GM12872 (cell line): ENCODE measurements around the gene PARVG.

Experiments used
- CTCF ChIP-seq: IDR thresholded peaks from 3 replicates; pipeline ENCODE4 v1.5.1; 2011; ENCODE audit warnings: low read depth, mild to moderate bottlenecking, low read length, moderate library complexity; ENCODE audit not compliant: insufficient read depth

The PARVG gene

GRCh38 chr22:44214764-44215163, 34.0 kb downstream of the PARVG start:
- TF ChIP-seq CTCF: no peak

- no peak for TF ChIP-seq CTCF
Observed at GRCh38 chr22:44215287-44215686, 34.6 kb downstream of the PARVG start.

- TF ChIP-seq CTCF: no peak
Observed at GRCh38 chr22:44217346-44217745, 36.6 kb downstream of the PARVG start.

GRCh38 chr22:44218071-44218470, 37.3 kb downstream of the PARVG start:
- TF ChIP-seq CTCF: no peak

GRCh38 chr22:44219101-44219870, 38.6 kb downstream of the PARVG start:
- no peak for TF ChIP-seq CTCF

GRCh38 chr22:44220727-44221680, 40.3 kb downstream of the PARVG start:
- TF ChIP-seq CTCF: no peak

- TF ChIP-seq CTCF: no peak
Observed at GRCh38 chr22:44221710-44222475, 41.2 kb downstream of the PARVG start.
